Suprapubic skin (tissue), 4 donors: ENCODE data around the gene CEP112. TPM values are rescaled to one million over a fixed set of nuclear protein-coding genes. Genes with fewer than 3 reads are reported as not detected.

Experiments
- DNase-seq, 2 donors: peaks; one replicate each; pipeline ENCODE4 v3.0.0-alpha.2; 2019; ENCODE audit warnings: low spot score in 2 of 2
- H3K27ac ChIP-seq: fragments of 200-600 bp; sonication (generic); one replicate; pipeline ENCODE4 v1.5.1; 2019
- H3K27me3 ChIP-seq: fragments of 200-600 bp; sonication (generic); one replicate; pipeline ENCODE4 v1.5.1; 2019
- H3K36me3 ChIP-seq: fragments of 200-600 bp; sonication (generic); one replicate; pipeline ENCODE4 v1.5.1; 2019
- H3K4me1 ChIP-seq: fragments of 200-600 bp; sonication (generic); one replicate; pipeline ENCODE4 v1.5.1; 2019
- H3K4me3 ChIP-seq: fragments of 200-600 bp; sonication (generic); one replicate; pipeline ENCODE4 v1.5.1; 2019; ENCODE audit warnings: mild to moderate bottlenecking
- H3K9me3 ChIP-seq: fragments of 200-600 bp; sonication (generic); one replicate; pipeline ENCODE4 v1.5.1; 2019
- EP300 ChIP-seq: sonication (generic); formaldehyde crosslinking; IDR thresholded peaks from one replicate; pipeline ENCODE4 v1.6.1; 2017; ENCODE audit warnings: antibody characterized with exemption
- POLR2A ChIP-seq, 2 donors: fragments of 450-650 bp; IDR thresholded peaks; one replicate each; pipeline ENCODE4 v1.6.1; 2017; ENCODE audit warnings: antibody characterized with exemption in 2 of 2, mild to moderate bottlenecking in 2 of 2, moderate library complexity in 2 of 2
- POLR2AphosphoS5 ChIP-seq, 3 donors: sonication (generic); formaldehyde crosslinking; IDR thresholded peaks; one replicate each; pipeline ENCODE4 v1.6.1; 2017; ENCODE audit warnings: antibody characterized with exemption in 3 of 3
- WGBS: methylation state at CpG from one replicate; pipeline ENCODE4 v1.1.5; 2018; 5-methylcytosine and 5-hydroxymethylcytosine counted together
- total RNA-seq, 4 donors: library from RNA; depleted of rRNA; stranded (reverse); fragments of >200 nt; gene quantifications; one replicate each; pipeline ENCODE4 v1.1.0, GENCODE V29; 2016
- TF ChIP-seq, protein P1 (sequence below), 2 donors: fragments of 200-600 bp in 1 of 2; fragments of 450-650 bp in 1 of 2; sonication (generic) in 1 of 2; IDR thresholded peaks; one replicate each; pipeline ENCODE4 v1.5.1; 2016 to 2019; ENCODE audit warnings: antibody characterized with exemption in 2 of 2, mild to moderate bottlenecking in 1 of 2, moderate library complexity in 1 of 2

Gene CEP112
- total RNA-seq, 4 donors from 2014 or later = 0.68 to 14.1 (median 6.6) TPM

DNA sequence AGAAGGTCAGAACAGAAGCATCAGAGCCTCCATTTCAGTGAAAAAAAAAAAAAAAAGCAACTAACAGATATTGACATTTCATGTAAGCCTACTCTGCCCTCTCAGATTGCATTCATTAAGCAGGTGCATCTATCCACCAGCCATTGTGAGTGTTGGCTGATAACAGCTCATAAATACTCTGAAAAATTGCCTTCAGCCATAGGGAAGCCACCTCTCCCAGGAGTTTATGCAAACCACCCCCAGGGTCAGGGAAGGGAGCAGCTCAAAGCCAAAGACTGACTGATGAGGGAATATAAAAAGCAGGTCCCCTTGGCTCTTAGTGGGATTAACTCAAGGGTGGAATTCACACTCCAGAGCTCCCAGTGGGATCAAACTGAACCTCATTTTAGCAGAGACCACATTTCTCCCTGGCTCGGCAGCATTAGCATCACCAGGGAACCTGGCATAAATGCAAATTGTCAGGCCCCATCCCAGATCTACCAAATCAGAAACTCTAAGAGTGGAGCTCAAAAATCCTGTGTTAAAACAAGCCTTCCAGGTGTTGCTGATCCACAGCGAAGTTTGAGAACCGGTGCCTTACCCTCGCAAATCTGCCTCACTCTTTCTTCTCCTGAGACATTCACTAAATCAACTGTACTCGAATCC is 23.1 kb upstream of the CEP112 start:
- Histone ChIP-seq H3K36me3 (no peaks in the 10 kb centered on the region), H3K9me3 (no peaks in the 10 kb centered on the region), H3K27ac (no peak overlapping the region), H3K27me3 (peaks cover 7% of the 10 kb centered on the region), H3K4me3 (no peak overlapping the region), H3K4me1 (no peaks in the 10 kb centered on the region)
- TF ChIP-seq EP300 = no peak
- no peak for TF ChIP-seq POLR2AphosphoS5 (IDR thresholded peaks at IDR 0.05)
- no peak for TF ChIP-seq POLR2A (IDR thresholded peaks at IDR 0.05)
- TF ChIP-seq, protein P1, sequence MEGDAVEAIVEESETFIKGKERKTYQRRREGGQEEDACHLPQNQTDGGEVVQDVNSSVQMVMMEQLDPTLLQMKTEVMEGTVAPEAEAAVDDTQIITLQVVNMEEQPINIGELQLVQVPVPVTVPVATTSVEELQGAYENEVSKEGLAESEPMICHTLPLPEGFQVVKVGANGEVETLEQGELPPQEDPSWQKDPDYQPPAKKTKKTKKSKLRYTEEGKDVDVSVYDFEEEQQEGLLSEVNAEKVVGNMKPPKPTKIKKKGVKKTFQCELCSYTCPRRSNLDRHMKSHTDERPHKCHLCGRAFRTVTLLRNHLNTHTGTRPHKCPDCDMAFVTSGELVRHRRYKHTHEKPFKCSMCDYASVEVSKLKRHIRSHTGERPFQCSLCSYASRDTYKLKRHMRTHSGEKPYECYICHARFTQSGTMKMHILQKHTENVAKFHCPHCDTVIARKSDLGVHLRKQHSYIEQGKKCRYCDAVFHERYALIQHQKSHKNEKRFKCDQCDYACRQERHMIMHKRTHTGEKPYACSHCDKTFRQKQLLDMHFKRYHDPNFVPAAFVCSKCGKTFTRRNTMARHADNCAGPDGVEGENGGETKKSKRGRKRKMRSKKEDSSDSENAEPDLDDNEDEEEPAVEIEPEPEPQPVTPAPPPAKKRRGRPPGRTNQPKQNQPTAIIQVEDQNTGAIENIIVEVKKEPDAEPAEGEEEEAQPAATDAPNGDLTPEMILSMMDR (IDR thresholded peaks at IDR 0.05) = no peak
- WGBS = 82% methylated on average over 5 of the region's 5 CpGs
- no peak for DNase-seq

DNA sequence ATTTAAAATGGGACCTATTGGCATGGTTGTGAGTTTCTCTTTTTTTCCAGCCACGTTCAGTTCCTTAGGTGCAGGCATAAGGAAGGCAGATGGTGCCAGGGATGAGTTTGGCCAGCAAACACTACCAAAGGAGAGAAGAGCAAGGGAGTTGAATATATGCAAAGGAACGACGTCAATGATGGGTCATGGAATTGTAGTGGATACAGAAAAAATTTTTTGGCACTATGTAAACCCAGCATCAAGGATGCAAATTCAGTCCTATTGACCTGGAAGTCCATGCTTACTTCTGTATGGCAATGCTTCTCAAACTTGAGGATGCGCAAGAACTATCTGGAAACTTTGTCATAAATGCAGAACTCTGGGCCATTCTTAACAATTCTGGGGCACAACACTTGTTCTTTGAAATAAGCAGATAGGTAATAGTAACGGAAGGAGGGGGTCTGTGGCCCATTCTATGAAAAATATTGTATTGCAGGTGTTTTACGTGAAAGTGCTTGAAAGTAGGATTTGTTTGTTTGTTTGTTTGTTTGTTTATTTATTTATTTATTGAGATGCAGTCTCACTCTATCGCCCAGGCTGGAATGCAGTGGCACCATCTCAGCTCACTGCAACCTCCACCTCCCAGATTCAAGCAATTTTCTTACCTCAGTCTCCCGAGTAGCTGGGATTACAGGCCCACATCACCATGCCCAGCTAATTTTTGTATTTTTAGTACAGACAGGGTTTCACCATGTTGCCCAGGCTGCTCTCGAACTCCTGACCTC is 19.3 kb upstream of the CEP112 start:
- Histone ChIP-seq H3K27ac (no peak overlapping the region), H3K27me3 (peaks cover 3% of the 10 kb centered on the region), H3K36me3 (no peaks in the 10 kb centered on the region), H3K4me3 (no peak overlapping the region), H3K4me1 (no peaks in the 10 kb centered on the region), H3K9me3 (no peaks in the 10 kb centered on the region)
- DNase-seq = no peak
- WGBS = 87% methylated on average over 9 of the region's 9 CpGs
- TF ChIP-seq EP300 (no peak), POLR2A (IDR thresholded peaks at IDR 0.05) (no peak), POLR2AphosphoS5 (IDR thresholded peaks at IDR 0.05) (no peak)
- TF ChIP-seq, protein P1 (IDR thresholded peaks at IDR 0.05) = no peak

DNA sequence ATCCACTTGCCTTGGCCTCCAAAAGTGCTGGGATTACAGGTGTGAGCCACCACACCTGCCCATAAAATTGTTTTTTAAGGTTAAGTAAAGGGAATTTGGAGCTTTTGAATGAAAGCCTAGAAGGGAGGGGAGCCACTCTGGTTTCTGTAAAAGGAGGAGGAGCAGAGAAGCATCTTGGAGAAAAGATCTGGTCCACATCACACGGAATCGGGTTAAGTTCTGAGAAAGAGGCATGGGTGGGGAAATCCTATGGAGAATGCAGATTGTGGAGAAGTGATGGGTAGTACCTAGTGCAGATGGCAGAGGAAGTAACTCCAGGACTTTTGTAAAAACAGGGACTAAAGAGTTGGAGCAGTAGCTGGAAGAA is 18.3 kb upstream of the CEP112 start:
- H3K9me3 ChIP-seq = no peaks in the 10 kb centered on the region
- no peak for TF ChIP-seq POLR2A (IDR thresholded peaks at IDR 0.05)
- no peak for TF ChIP-seq EP300
- no peaks in the 10 kb centered on the region for H3K27me3 ChIP-seq
- no peaks in the 10 kb centered on the region for H3K36me3 ChIP-seq
- 74% methylated on average over 2 of the region's 2 CpGs for WGBS
- no peak overlapping the region for H3K4me3 ChIP-seq
- no peak overlapping the region for H3K27ac ChIP-seq
- no peaks in the 10 kb centered on the region for H3K4me1 ChIP-seq
- DNase-seq = no peak

DNA sequence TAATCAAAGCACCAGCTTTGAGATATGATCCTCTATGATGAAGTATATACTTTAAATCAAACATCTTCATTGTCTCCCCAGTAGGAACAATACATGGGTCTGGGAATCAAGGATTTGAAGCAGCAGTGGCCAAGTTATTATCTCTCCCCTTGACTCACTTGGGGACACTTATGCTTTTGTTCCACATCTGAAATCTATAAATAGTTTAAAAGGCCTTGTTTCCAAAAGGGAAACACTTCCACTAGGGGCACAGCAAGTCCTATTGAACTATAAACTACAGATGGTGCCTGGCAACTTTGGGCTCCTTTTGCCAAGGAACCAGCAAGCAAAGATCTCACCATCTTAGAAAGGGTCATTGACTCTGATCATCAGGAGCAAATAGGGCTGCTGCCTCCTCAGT is 16.0 kb upstream of the CEP112 start:
- no peak overlapping the region for H3K4me3 ChIP-seq
- no peaks in the 10 kb centered on the region for H3K27me3 ChIP-seq
- H3K36me3 ChIP-seq = no peaks in the 10 kb centered on the region
- no peak for TF ChIP-seq EP300
- no peak for TF ChIP-seq POLR2A (IDR thresholded peaks at IDR 0.05)
- no peak for TF ChIP-seq POLR2AphosphoS5 (IDR thresholded peaks at IDR 0.05)
- TF ChIP-seq, protein P1 (IDR thresholded peaks at IDR 0.05) = no peak
- H3K9me3 ChIP-seq = no peaks in the 10 kb centered on the region
- H3K27ac ChIP-seq = no peak overlapping the region
- H3K4me1 ChIP-seq = no peaks in the 10 kb centered on the region
- no peak for DNase-seq

DNA sequence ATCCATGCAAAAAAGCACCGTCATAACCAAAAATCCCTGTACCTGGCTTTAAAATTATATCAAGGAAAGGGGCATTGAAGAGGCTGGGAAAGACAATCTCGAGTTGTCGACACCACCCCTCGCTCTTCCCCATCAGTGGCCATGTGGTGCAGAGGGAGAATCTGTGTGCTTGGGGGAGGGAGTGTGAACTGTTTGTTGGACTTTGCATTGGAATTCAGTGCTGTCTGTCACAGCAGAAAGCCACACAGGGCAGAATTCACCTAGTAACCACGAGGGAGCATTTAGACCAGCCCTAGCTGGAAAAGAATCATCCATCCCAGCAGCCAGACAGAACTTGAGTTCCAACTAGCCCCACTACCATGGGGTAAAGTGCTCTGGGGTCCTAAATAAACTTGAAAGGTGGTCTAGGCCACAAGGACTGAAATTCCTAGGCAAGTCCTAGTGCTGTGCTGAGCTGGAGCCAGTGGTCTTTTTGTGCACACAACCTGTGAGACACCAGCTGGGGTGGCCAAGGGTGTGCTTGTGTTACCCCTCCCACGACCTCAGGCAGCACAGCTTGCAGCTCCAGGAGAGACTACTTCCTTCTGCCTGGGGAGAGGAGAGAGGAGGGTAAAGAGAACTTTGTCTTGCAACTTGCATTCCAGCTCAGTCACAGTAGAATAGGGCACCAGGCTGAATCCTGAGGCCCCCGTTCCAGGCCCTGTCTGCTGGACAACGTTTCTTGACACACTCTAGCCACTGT is 11.5 kb upstream of the CEP112 start:
- Histone ChIP-seq H3K4me1 (no peaks in the 10 kb centered on the region), H3K27ac (no peak overlapping the region), H3K9me3 (no peaks in the 10 kb centered on the region), H3K27me3 (no peaks in the 10 kb centered on the region), H3K4me3 (no peak overlapping the region), H3K36me3 (no peaks in the 10 kb centered on the region)
- DNase-seq = no peak
- TF ChIP-seq POLR2A (IDR thresholded peaks at IDR 0.05) = no peak
- TF ChIP-seq POLR2AphosphoS5 (IDR thresholded peaks at IDR 0.05) = no peak
- TF ChIP-seq EP300 = no peak
- TF ChIP-seq, protein P1 (IDR thresholded peaks at IDR 0.05) = no peak
- 81% methylated on average over 6 of the region's 8 CpGs for WGBS
